SU-DHL-6 (cell line): Measurements from ENCODE around the gene CYP4F11.

Source experiments
- EZH2phosphoT487 ChIP-seq: fragments of 200-600 bp; sonication (generic), shearing (Covaris generic); conservative IDR thresholded peaks from 2 replicates; pipeline ENCODE4 v1.6.1; 2018; ENCODE audit warnings: mild to moderate bottlenecking, antibody characterized with exemption, low read length, moderate library complexity, mixed read lengths
- TF ChIP-seq, protein P1 (sequence below): fragments of 200-600 bp; sonication (generic); IDR thresholded peaks from one replicate; pipeline ENCODE4 v1.5.1; 2017; ENCODE audit warnings: antibody characterized with exemption, mild to moderate bottlenecking, low read length, moderate library complexity; ENCODE audit not compliant: insufficient read depth, poor library complexity, severe bottlenecking

DNA sequence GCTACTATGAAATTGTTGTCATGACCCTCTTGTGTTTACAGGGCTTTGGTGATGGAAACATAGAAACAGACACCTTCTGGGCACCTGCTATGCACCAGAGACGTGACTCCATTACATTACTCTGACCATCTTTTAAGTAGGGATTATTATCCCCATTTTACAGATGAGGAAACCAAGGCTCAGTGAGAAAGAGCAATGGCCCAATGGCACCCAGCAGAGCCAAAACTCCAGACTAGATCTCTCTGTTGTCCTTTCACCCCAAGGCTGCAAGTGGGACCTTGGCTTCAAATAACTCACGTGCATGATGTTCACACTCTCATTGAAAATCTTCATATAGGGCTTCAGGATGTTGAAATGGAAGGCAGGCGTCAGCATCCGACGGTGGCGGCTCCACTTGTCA, 42.3 kb downstream of the CYP4F11 start:
- TF ChIP-seq, protein P1, sequence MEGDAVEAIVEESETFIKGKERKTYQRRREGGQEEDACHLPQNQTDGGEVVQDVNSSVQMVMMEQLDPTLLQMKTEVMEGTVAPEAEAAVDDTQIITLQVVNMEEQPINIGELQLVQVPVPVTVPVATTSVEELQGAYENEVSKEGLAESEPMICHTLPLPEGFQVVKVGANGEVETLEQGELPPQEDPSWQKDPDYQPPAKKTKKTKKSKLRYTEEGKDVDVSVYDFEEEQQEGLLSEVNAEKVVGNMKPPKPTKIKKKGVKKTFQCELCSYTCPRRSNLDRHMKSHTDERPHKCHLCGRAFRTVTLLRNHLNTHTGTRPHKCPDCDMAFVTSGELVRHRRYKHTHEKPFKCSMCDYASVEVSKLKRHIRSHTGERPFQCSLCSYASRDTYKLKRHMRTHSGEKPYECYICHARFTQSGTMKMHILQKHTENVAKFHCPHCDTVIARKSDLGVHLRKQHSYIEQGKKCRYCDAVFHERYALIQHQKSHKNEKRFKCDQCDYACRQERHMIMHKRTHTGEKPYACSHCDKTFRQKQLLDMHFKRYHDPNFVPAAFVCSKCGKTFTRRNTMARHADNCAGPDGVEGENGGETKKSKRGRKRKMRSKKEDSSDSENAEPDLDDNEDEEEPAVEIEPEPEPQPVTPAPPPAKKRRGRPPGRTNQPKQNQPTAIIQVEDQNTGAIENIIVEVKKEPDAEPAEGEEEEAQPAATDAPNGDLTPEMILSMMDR, result no peak
- no peak for TF ChIP-seq EZH2phosphoT487
